CD4-positive, alpha-beta T cell treated with Interleukin-21 for 1 hour (primary cell): ENCODE measurements around the gene NUPR2.
A peak's percentile ranks its signal among the peaks of the same experiment; 100 is the strongest.
"Not testable (repeated sequence)": the region's sequence is repeated elsewhere in the genome, so short reads cannot be mapped to it uniquely, and the experiment has no call there.

Experiments
- DNase-seq: peaks from one replicate; pipeline ENCODE4 v3.0.0-alpha.2; 2020

The NUPR2 gene

GRCh38 chr7:56083150-56083785 lies 32.9 kb downstream of the NUPR2 start:
- no peak for DNase-seq

- DNase-seq = no peak
Measured at GRCh38 chr7:56081626-56082340, 34.4 kb downstream of the NUPR2 start.

- not testable (repeated sequence) for DNase-seq
Measured at GRCh38 chr7:56080726-56081435, 35.3 kb downstream of the NUPR2 start.

GRCh38 chr7:56079450-56080185 lies 36.6 kb downstream of the NUPR2 start:
- DNase-seq = no peak

GRCh38 chr7:56078196-56078595 lies 38.0 kb downstream of the NUPR2 start:
- no peak for DNase-seq

GRCh38 chr7:56077681-56078080 lies 38.5 kb downstream of the NUPR2 start:
- no peak for DNase-seq

GRCh38 chr7:56074371-56074791 lies 41.8 kb downstream of the NUPR2 start:
- peak; percentile 76 for DNase-seq

- not testable (repeated sequence) for DNase-seq
Measured at GRCh38 chr7:56066376-56066775, 49.8 kb downstream of the NUPR2 start.
